ENCODE measurements around the gene NIP7.
"Not testable (repeated sequence)": the region's sequence is repeated elsewhere in the genome, so short reads cannot be mapped to it uniquely, and the experiment has no call there.

The NIP7 gene

DNA sequence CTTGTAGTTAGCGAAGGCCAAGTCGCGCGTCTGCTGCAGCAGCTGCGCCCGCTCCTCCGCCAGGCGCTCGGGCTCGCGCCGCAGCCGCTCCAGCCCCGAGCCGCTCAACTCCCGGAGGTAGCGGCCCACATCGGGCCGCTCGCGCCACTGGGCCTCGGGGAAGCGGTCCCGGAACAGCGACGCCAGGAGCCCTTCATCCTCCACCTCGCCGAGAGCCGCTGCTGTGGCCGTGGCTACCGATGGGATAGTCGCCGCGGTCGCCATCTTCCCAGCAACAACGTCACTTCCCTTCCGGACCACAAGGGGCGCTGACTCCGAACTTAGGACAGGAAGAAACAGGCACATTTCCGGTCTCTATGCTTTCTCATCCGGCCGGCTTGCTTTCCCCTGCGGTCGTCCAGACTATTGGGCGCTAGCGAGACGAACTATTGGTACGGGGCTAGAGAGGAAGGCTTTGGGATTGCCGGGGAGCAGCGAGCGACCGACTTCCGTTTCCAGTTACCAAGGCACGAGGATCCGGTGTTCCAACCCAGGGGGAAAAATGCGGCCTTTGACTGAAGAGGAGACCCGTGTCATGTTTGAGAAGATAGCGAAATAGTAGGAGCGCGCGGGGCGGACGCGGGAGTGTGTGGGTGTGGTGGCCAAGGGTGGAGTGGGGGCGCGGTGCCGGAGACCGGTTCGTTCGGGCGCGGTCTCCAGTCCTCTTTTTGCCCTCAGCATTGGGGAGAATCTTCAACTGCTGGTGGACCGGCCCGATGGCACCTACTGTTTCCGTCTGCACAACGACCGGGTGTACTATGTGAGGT, at the start of gene NIP7, which contains the start of gene COG8:
Gene NIP7 (plus strand): TSS at position 484 of the 806 bp plus-strand sequence. CDS start 58 bp downstream, at position 542.
Gene COG8 (minus strand): TSS at position 276 of the 806 bp plus-strand sequence. CDS start 12 bp downstream, at position 264.
- DNase-seq, result peak; percentile 100

DNA sequence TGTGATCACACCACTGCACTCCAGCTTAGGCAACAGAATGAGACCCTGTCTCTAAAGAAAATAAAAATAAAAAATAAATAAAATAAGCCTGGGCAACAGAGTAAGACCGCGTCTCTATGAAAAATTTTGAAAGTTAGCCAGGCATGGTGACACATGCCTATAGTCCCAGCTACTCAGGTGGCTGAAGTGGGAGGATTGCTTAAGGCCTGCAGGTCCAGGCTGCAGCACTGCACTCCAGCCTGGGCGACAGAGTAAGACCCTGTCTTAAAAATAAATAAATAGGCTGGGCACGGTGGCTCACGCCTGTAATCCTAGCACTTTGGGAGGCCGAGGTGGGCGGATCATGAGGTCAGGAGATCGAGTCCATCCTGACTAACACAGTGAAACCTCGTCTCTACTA, 47.9 kb upstream of the NIP7 start:
- DNase-seq, result not testable (repeated sequence)

DNA sequence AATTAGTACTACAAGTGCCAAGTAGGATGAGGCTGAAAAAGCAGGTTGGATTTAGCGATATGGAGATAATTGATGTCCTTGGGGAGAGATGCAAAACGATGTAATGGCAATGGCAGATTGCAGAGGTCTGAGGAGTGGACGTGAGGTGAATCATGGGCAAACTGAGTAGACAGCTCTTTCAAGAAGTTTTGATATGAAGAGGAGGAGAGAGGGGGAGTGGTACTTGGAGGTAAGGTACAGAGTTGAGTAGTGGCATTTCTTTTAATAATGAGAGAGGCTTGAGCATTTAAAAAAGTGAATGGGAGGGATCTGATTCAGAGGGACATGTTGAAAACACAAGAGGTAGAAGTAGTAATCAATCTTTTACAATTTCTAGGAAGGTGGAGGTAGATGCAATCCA, 46.2 kb upstream of the NIP7 start:
- no peak for DNase-seq

DNA sequence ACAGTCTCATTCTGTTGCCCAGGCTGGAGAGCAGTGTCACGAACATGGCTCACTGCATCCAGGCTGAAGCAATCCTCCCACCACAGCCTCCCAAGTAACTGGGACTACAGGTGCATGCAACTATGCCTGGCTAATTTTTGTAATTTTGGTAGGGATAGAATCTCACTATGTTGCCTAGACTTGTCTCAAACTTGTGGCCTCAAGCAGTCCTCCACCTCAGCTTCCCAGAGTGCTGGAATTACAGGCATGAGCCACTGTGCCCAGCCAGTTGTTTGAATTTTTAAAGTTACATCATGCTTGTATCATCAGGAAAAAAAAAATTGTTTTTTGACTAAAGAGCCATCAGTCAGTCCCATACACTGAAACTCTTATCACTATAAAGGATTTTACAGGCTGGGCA, 45.5 kb upstream of the NIP7 start:
- no peak for DNase-seq

DNA sequence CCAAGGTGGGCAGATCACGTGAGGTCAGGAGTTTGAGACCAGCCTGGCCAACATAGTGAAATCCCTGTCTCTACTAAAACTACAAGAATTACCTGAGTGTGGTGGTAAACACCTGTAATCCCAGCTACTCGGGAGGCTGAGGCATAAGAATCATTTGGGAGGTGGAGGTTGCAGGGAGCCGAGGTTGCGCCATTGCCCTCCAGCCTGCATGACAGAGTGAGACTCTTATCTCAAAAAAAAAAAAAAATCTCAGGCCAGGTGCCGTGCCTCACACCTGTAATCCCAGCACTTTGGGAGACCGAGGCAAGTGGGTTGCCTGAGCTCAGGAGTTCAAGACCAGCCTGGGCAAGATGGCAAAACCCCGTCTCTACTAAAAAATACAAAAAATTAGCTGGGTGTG, 42.8 kb upstream of the NIP7 start:
- not testable (repeated sequence) for DNase-seq

DNA sequence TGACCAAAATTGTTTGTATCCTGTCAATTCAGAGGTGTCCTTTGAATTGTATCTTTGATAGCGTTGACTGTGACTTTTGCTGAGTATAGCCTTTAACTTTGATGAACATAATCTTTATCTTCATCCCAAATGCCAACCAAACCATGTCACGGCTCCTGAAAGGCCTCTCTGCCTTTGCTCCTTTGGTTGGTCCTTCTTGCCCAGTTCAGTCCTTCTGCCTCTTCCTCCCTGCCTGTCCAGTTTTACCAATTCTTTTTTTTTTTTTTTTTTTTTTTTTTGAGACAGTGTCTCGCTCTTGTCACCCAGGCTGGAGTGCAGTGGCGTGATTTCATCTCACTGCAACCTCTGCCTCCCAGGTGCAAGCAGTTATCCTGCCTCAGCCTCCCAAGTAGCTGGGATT, 41.3 kb upstream of the NIP7 start:
- no peak for DNase-seq

DNA sequence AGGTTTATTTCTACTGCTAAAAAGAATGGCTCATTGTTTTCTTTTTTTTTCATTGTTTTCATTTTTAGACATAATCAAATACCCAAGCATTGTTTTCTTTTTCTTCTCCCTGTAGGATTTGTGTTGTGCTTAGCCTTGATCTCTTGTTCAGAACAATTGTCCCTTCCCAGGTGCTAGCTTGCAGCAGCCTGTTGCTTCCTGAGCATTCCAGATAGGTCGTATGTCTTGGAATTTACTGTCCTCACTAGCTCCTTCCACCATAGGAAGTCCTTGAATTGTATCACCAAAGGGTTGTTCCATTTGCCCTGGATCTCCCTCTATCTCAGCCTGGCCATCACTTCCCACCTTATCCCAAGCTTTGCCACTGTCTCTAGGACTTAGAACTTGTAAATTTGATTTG, 38.4 kb upstream of the NIP7 start:
- no peak for DNase-seq

DNA sequence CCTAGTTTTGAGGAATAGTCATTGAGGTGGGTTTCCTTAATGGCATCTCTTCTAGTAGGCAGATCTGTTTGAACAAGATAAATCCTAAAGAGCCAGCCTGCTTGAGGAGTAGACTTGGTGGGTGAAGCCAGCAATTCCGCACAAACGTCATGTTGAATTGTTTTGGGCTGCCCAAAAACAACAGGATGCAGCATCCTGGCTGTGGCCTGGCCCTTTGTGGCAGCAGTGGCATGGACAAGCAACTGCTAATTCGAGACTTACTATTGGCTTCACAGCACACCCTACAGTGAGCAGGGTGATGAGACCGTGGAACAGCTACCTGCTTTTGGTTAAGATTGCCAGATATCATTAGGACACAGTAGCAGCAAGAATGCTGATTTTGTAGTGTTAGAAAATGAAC, 37.7 kb upstream of the NIP7 start:
- DNase-seq, result no peak

DNA sequence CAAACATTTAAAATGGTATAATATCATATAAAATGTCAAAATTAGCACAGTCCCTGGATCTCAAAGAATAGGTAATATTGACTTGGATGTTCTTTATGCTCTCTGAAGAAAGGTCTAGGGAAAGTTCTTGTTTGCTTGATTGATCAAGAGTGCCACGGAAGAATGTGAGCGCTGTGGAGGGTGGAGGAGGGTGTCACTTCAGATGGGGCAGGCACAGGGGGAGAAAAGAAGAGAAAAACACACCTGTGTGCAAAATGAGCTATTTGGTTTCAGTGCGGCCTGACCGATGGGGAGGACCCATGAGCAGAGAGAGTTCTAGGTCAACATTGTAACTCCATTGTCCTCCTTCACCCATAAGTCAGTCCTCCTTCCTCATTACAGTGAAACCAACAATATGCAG, 37.3 kb upstream of the NIP7 start:
- no peak for DNase-seq

DNA sequence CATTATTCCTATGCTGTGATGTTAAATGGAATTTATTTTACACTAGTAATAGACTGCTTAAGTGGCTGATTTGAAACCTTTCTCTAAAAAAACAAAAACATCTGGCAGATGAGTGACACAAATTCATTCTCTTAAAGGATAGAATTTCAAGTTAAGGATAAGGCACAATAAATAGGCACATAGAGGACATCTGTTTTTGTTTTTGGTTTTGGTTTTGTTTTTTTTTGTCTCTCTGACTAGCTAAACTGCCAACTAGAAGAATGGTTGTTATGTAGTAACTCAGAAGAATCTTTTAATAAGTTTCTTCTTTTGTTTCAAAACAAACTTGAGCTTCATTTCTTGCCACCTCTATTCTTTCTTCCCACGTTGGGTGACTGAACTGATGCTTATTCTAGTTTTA, 33.5 kb upstream of the NIP7 start:
- DNase-seq, result no peak

DNA sequence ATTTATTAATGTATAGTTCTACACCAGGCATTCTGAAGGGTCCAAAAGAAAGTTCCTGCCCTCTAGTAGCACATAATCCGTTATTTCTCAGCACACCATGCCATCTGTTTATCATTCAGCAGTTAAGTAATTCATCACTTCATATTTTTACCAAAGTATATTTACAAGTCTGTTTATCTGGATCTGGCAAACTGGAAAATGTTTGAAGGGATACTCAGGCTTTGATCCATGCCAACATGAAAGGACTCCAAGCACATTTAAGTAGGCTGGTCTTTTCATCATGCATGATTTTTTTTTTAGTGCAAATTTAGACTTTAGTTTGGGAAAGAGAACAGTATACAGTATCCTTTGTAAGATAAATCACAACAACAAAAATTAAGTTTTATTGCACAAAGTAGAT, 32.5 kb upstream of the NIP7 start:
- no peak for DNase-seq

DNA sequence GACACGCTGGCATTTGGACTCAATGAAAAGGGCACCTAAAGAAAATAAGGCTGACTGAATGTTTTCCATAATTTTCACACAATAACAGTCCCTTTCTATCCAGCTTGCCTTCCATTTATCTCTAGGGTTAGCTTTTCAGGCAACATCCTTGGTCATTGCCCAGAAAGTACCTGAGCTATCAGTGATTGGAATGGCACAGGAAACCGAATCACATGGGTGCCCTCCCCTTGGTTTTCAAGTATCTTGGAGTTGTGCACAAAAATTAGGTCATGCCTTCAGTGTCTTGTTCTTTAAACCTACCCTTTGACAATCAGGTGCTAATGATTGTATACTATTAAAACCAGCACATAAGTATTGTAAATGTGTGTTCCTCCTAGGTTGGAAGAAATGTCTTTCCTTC, 31.7 kb upstream of the NIP7 start:
- no peak for DNase-seq

DNA sequence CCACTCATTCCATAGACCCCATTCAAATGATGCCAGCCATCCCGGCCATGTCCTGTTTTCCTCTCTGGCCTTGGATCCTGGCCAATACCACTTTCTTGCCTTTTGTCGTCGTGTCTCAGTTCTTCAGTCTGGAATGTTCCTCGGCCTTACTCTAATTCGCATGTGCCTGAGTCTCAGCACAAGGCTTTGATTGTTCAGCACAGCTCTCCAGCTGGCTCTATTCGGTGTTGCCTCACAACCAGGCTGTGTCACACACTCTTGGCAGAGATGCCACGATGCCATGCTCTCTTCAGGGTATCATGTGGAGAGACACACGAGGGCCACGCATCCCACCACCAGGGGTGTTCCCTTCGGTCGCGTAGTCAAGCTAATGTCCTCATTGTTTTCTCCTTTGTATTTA, 30.3 kb upstream of the NIP7 start:
- no peak for DNase-seq

DNA sequence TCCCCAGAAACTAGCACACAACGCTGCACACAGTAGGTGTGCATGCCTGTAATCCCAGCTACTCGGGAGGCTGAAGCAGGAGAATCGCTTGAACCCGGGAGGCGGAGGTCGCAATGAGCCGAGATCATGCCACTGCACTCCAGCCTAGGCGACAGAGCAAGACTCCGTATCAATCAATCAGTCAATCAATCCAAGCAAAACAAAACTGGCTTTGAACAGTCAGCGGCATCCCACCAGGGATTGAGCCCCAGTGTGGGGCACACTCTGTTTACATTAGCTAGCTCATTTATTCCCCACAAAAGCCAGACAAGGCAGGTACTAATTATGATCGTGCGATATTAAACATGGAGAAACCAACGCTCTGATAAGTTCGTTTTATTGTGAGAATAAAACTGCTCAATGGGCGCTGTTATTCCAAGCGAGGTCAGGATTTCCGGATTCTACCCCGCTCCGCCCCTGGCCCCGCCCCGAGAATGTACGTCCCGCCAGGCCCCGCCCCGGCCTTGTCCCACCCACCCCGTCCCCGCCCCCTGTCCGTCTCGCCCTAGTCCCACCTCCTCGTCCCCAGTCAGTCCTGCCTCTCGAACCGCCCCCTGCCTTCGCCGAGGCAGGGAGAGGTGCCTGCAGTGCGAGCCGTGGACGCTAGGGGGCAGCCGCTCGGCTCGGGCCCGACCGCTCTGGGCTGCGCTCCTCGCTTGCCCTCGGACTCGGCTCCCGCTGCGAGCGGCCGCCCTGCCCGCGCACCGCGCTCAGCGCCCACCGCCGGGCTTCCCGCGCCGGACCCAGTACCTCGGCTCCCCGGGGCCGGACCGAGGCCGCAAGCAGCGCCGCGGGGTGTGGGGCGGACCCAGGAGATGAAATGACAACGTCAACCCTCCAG, 28.7 kb upstream of the NIP7 start, which contains the start of gene VPS4A:
Gene VPS4A (plus strand): TSS at position 698 of the 880 bp plus-strand sequence. CDS start 162 bp downstream, at position 860.
- peak; percentile 99 for DNase-seq

DNA sequence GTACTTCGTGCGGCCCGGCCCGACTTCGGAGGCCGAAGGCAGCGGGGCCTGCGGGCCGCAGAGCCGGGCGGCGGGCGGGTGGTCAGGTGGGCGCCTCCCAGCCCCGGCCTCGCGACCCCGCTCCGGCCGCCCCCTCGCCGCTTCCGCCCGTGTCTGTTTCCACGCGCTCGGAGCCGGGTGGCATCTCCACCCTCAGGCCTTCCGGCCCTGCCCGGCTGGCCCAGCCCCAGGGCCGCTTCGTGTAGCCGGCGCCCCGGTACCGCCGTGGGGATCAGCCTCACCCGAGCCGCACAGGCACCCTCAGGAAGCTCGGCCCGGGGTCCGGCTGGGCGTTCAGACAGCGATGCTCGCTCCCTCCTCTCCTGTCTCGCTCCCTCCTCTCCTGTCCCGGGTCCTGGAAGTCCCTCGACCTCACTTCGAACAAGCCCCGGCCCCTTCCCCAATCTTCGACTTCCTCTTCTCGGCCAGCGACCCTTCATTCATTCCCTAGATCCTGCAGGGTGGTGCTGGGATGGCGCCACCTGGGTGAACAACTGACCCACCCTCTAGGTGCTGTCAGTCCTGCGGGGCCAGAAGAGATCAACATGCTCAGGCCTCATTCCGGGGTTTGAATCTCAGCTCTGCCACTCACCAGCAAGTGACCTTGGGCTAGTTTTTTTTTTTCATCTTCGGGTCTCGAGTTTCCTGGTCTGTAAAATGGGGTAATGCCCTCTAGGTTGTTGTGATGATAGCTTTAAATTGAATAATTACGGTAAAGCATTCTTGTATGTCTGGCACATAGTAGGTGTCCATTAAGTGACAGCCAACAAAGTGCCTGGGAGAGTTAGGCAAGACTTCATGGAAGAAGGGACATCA, 27.8 kb upstream of the NIP7 start:
- peak; percentile 64 for DNase-seq

DNA sequence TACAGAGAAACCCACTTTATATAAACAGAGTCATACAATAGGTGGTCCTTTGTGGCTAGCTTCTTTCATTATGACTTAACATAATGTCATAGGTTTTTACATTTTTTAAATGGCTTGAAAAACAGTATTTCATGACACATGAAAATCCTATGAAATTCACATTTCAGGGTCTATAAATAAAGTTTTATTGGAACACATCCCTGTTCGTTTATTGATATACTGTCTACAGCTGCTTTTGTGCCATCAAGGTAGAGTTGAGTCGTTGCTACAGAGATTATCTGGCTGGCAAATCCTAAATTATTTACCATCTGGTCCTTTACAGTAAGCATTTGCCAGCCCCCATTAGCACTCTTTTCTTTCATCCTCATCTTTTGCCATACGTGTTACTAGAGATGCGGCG, 26.1 kb upstream of the NIP7 start:
- no peak for DNase-seq

DNA sequence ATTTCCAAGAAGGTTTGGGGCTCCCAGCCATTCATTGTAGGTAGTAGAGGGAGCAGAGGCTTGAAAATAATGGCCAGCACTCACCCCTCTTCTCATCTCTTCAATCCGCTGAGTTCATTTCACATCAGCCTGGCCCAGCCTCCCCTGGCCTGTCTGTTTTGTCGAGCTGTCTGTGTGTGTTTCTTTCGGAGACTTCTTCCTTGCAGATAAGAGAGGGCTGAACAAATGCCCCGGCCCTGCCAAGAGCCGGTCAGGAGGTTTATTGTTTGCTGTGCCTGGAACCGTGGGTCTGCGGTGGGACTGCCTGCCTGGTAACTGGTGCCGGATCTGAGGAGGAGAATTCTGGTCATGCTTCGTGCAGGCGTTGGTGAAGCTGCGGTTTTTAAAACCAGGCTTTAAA, 25.0 kb upstream of the NIP7 start:
- DNase-seq, result no peak

DNA sequence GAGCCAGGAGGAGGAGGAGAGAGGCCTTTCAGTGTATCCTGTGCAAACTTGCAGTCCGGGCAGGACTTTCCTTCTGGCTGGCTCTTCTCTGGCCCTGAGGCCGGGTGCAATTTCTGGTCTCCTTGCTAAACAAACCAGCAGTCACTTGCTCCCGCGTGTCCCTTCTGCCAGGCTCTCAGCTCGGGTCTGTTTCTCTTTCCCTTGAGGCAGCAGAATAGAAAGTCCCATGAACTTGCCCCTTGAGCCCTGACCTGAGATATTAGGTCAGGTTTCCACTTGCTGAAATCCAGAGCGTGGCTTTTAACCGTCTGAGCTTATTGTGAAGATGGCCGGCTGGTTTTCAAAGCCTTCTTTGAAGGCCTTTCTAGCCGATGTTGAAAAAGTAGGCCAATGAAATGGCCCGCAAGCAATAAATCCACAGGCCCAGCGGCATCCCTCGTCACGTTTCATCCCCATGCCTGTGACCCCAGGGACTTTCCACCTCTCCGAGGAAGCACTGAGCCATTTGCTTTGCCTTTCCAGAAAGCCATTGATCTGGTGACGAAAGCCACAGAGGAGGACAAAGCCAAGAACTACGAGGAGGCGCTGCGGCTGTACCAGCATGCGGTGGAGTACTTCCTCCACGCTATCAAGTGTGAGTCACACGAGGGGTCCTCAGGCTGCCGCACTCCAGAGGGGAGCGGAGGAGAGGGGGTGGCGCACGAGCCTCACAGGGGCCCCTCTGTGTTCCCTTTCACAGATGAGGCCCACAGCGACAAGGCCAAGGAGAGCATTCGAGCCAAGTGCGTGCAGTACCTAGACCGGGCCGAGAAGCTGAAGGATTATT, 23.9 kb upstream of the NIP7 start:
- peak; percentile 61 for DNase-seq

DNA sequence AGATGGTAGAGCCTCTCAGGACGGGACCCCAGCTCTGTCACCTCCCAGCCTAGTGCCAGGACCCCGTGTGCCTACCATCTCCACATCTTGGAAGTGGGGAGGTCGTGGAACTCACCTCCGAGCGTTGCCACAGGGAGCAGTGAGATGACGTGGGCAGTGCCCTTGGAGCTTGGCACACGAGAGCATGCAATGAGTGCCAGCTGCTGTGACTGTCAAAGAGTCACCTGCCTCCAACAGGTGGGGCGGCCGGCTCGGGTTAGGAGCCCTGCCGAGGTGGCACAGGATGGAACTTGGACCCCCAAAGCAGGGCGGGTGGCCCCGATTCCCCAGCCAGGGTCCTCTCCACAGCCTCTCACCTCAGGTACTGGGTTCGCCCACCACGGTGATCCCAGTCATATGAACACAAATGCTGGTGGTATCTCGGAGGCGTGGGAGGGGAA, 23.0 kb upstream of the NIP7 start:
- DNase-seq, result no peak

DNA sequence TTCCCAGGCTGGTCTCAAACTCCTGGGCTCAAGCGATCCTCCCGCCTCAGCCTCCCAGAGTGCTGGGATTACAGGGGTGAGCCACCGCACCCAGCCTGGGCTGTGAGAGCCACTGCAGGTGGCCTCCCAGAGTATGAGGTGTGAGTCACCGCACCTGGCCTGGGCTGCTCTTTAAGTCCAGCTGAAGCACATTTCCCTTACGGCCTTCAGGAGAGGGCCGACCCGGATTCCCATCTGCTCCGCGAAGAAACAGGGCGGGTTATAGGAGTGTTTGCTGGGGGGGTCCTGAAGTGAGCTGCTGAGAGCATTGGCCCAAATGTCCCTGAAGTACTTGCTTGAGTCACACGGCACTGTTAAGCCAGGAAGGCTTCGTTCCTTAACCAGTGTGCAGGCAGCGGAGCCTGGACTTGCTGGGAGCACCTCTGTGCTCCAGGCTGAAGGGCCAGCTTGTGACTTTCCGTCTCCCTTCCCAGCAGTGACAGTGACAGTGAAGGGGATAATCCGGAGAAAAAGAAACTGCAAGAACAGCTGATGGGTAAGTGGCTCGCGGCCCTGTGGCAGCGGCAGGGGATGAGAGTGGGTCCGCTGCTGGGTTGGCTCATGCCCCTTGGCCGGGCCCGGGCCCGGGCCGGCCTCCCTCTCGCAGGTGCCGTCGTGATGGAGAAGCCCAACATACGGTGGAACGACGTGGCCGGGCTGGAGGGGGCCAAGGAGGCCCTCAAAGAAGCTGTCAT, 21.2 kb upstream of the NIP7 start:
- DNase-seq, result no peak

DNA sequence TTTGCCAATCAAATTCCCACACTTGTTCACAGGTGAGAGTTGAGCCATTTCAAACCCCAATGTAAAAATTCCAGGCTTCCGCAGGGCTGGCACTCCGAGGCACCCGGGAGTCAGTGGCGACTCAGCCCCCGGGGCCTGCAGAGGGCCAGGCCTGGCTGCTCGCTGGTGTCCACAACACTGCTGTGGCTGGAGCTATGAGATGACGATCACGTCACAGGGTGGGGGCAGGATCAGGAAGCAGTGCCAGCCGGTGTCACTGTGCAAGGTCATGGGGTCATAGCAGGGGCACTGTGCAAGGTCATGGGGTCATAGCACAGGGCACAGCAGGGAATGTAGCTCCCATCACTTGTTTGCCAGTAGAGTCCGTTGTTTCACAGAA, 20.7 kb upstream of the NIP7 start:
- DNase-seq, result no peak

All from hematopoietic multipotent progenitor cell treated with erythropoietin and hydrocortisone succinate and interleukin-3 and kit ligand, for 4 days (in vitro differentiated cells).